H9 (cell line): ENCODE results near the gene RIMOC1. TPM values are rescaled to one million over a fixed set of nuclear protein-coding genes. Genes with fewer than 3 reads are reported as not detected.

Experiments used
- DNase-seq: peaks from one replicate; pipeline ENCODE4 v3.0.0-alpha.2; 2017
- H2AFZ ChIP-seq: one replicate; pipeline ENCODE4 v1.6.1; 2013; ENCODE audit warnings: mild to moderate bottlenecking, low read length, control low read depth, moderate library complexity
- H2AK5ac ChIP-seq: 2 replicates; pipeline ENCODE4 v1.6.1; 2013; ENCODE audit warnings: low read length, control low read depth, mixed read lengths; ENCODE audit not compliant: insufficient read length
- H2BK120ac ChIP-seq: one replicate; pipeline ENCODE4 v1.6.1; 2013; ENCODE audit warnings: low read depth, mild to moderate bottlenecking, low read length, control low read depth, inconsistent platforms; ENCODE audit not compliant: poor library complexity, severe bottlenecking
- H2BK12ac ChIP-seq: 2 replicates; pipeline ENCODE4 v1.6.1; 2013; ENCODE audit warnings: low read length, control low read depth, mixed read lengths, low read depth; ENCODE audit not compliant: insufficient read length
- H2BK15ac ChIP-seq: 2 replicates; pipeline ENCODE4 v1.6.1; 2013; ENCODE audit warnings: low read depth, low read length, control low read depth
- H2BK20ac ChIP-seq: one replicate; pipeline ENCODE4 v1.6.1; 2013; ENCODE audit warnings: low read depth, mild to moderate bottlenecking, low read length, control low read depth, inconsistent platforms; ENCODE audit not compliant: poor library complexity, severe bottlenecking
- H2BK5ac ChIP-seq: 2 replicates; pipeline ENCODE4 v1.6.1; 2013; ENCODE audit warnings: low read length, control low read depth, mixed read lengths; ENCODE audit not compliant: insufficient read length
- H3K14ac ChIP-seq: 2 replicates; pipeline ENCODE4 v1.6.1; 2013; ENCODE audit warnings: low read length, control low read depth; ENCODE audit not compliant: insufficient read depth
- H3K18ac ChIP-seq: 2 replicates; pipeline ENCODE4 v1.6.1; 2013; ENCODE audit warnings: low read depth, mild to moderate bottlenecking, mixed read lengths, low read length, control low read depth; ENCODE audit not compliant: insufficient read length
- H3K23ac ChIP-seq: 2 replicates; pipeline ENCODE4 v1.6.1; 2013; ENCODE audit warnings: low read length, control low read depth, mixed read lengths, low read depth; ENCODE audit not compliant: insufficient read length
- H3K23me2 ChIP-seq: 2 replicates; pipeline ENCODE4 v1.6.1; 2013; ENCODE audit warnings: low read depth, mild to moderate bottlenecking, mixed read lengths, low read length, control low read depth; ENCODE audit not compliant: insufficient read length, poor library complexity, severe bottlenecking
- H3K27ac ChIP-seq: 2 replicates; pipeline ENCODE4 v1.5.1; 2013; ENCODE audit warnings: low read length, control low read depth, mixed read lengths, low read depth; ENCODE audit not compliant: insufficient read length
- H3K27me3 ChIP-seq: 2 replicates; pipeline ENCODE4 v1.6.1; 2013; ENCODE audit warnings: low read length, control low read depth, inconsistent platforms; ENCODE audit not compliant: insufficient read depth
- H3K4ac ChIP-seq: 2 replicates; pipeline ENCODE4 v1.6.1; 2013; ENCODE audit warnings: low read depth, mild to moderate bottlenecking, control low read depth, inconsistent platforms, low read length, moderate library complexity
- H3K4me1 ChIP-seq: 2 replicates; pipeline ENCODE4 v1.6.1; 2013; ENCODE audit warnings: low read length, control low read depth, inconsistent platforms; ENCODE audit not compliant: insufficient read depth
- H3K4me2 ChIP-seq: 2 replicates; pipeline ENCODE4 v1.6.1; 2013; ENCODE audit warnings: low read length, control low read depth, mixed read lengths; ENCODE audit not compliant: insufficient read length, insufficient read depth
- H3K56ac ChIP-seq: 2 replicates; pipeline ENCODE4 v1.6.1; 2013; ENCODE audit warnings: low read depth, mild to moderate bottlenecking, mixed read lengths, low read length, control low read depth; ENCODE audit not compliant: insufficient read length
- H3K79me1 ChIP-seq: 2 replicates; pipeline ENCODE4 v1.6.1; 2013; ENCODE audit warnings: low read depth, mild to moderate bottlenecking, moderate library complexity, low read length, control low read depth, inconsistent platforms; ENCODE audit not compliant: insufficient read depth, poor library complexity, severe bottlenecking
- H3K79me2 ChIP-seq: 2 replicates; pipeline ENCODE4 v1.6.1; 2013; ENCODE audit warnings: low read length, control low read depth, inconsistent platforms; ENCODE audit not compliant: insufficient read depth
- H3K9ac ChIP-seq: 2 replicates; pipeline ENCODE4 v1.6.1; 2013; ENCODE audit warnings: low read length, control low read depth, mixed read lengths; ENCODE audit not compliant: insufficient read length; ENCODE audit errors: extremely low read depth
- H3K9me3 ChIP-seq: one replicate; pipeline ENCODE4 v1.6.1; 2013; ENCODE audit warnings: low read depth, low read length, inconsistent platforms; ENCODE audit not compliant: control insufficient read depth
- H3T11ph ChIP-seq: one replicate; pipeline ENCODE4 v1.6.1; 2013; ENCODE audit warnings: mild to moderate bottlenecking, low read length, control low read depth, inconsistent platforms
- H4K20me1 ChIP-seq: one replicate; pipeline ENCODE4 v1.6.1; 2013; ENCODE audit not compliant: control insufficient read depth, insufficient read length, insufficient read depth
- H4K5ac ChIP-seq: 2 replicates; pipeline ENCODE4 v1.6.1; 2013; ENCODE audit warnings: low read depth, mild to moderate bottlenecking, mixed read lengths, low read length, control low read depth; ENCODE audit not compliant: insufficient read length
- H4K8ac ChIP-seq: replicated peaks from 2 replicates; pipeline ENCODE4 v1.6.1; 2013; ENCODE audit warnings: low read length, control low read depth, mixed read lengths, low read depth; ENCODE audit not compliant: insufficient read length
- H4K91ac ChIP-seq: 2 replicates; pipeline ENCODE4 v1.6.1; 2013; ENCODE audit warnings: low read depth, mild to moderate bottlenecking, moderate library complexity, mixed read lengths, low read length, control low read depth; ENCODE audit not compliant: insufficient read length
- H3K27ac Mint-ChIP-seq, 3 experiments: 2 replicates in 2 of 3; 3 replicates in 1 of 3; pipeline ENCODE4 v1.8.0; 2020 to 2021; ENCODE audit warnings: mixed read lengths in 3 of 3, mild to moderate bottlenecking in 1 of 3, moderate library complexity in 1 of 3
- H3K27me3 Mint-ChIP-seq: 2 replicates; pipeline ENCODE4 v1.8.0; 2021; ENCODE audit warnings: low read depth, mild to moderate bottlenecking, moderate library complexity, mixed read lengths
- H3K36me3 Mint-ChIP-seq, 3 experiments: 2 replicates in 2 of 3; 3 replicates in 1 of 3; pipeline ENCODE4 v1.8.0; 2020 to 2021; ENCODE audit warnings: low read depth in 3 of 3, mixed read lengths in 3 of 3; ENCODE audit not compliant: insufficient read depth in 1 of 3
- H3K4me1 Mint-ChIP-seq, 2 experiments: 2 replicates each; pipeline ENCODE4 v1.8.0; 2020; ENCODE audit warnings: mixed read lengths in 2 of 2
- H3K4me3 Mint-ChIP-seq, 2 experiments: 2 replicates in 1 of 2; 3 replicates in 1 of 2; pipeline ENCODE4 v1.8.0; 2020 to 2021; ENCODE audit warnings: mild to moderate bottlenecking in 2 of 2, mixed read lengths in 2 of 2, moderate library complexity in 1 of 2
- H3K9me3 Mint-ChIP-seq, 2 experiments: 2 replicates in 1 of 2; 3 replicates in 1 of 2; pipeline ENCODE4 v1.8.0; 2020; ENCODE audit warnings: mild to moderate bottlenecking in 2 of 2, mixed read lengths in 2 of 2, moderate library complexity in 1 of 2
- WGBS: extraction: QIAGEN DNeasy Blood & Tissue Kit; methylation state at CpG from one replicate; pipeline ENCODE4 v1.1.7; 2013; ENCODE audit warnings: missing lambda C conversion rate, low lambda C conversion rate, mixed read lengths; ENCODE audit not compliant: insufficient read length; ENCODE audit errors: extremely low coverage; 5-methylcytosine and 5-hydroxymethylcytosine counted together
- total RNA-seq: library from RNA; stranded (reverse); gene quantifications from 2 replicates; pipeline ENCODE4 v1.2.1, GENCODE V29; 2021
- TF ChIP-seq, protein P1 (sequence below): fragments of 200-600 bp; sonication (generic); conservative IDR thresholded peaks from 3 replicates; pipeline ENCODE4 v1.8.0; 2021; ENCODE audit warnings: antibody characterized with exemption, mild to moderate bottlenecking

Gene RIMOC1
- total RNA-seq, 1 experiment from 2014 or later: 43.3 TPM

DNA sequence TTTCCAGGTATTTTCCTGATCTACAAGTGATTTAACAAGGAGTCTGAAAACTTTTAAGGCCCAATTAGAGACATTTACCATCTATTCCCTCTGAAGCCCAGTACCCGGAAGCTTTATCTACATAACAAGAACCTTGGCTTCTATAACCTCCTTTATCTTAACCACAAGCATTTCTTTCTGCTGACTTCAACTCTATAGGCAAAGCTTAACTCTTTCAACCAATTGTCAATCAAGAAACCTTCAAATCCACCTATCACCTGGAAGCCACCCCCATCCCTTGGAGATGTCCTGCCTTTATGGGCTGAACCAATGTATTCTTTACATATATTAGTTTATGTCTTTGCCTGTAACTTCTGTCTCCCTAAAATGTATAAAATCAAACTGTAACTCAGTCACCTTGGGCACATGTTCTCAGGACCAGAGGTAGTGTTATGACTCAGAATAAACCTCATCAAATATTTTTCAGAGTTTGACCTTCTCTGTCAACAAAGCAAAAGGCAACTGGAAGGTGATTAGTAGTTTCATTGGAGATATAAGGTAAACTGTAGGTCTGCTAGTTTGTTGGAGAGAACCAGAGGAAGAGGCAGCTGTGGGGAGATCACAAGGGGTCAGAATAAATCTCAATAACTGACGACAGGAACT is 13.0 kb upstream of the RIMOC1 start:
- Histone ChIP-seq H3K9ac (no peak overlapping the region), H2AFZ (no peak overlapping the region), H3K79me1 (no peaks in the 10 kb centered on the region), H3K23me2 (no peaks in the 10 kb centered on the region), H3K56ac (no peak overlapping the region), H3K9me3 (no peaks in the 10 kb centered on the region), H3K4me1 (no peaks in the 10 kb centered on the region), H3K27me3 (no peaks in the 10 kb centered on the region), H2BK5ac (no peak overlapping the region), H2AK5ac (no peak overlapping the region), H4K20me1 (no peaks in the 10 kb centered on the region), H2BK120ac (no peak overlapping the region), H2BK15ac (no peak overlapping the region), H3T11ph (no peak overlapping the region), H3K79me2 (no peaks in the 10 kb centered on the region), H3K18ac (no peak overlapping the region), H2BK12ac (no peak overlapping the region), H3K23ac (no peak overlapping the region), H2BK20ac (no peak overlapping the region), H4K91ac (no peak overlapping the region), H3K4ac (no peak overlapping the region), H3K27ac (no peak overlapping the region), H4K8ac (no peak overlapping the region), H3K14ac (no peak overlapping the region), H4K5ac (no peak overlapping the region), H3K4me2 (no peak overlapping the region)
- Mint-ChIP-seq H3K4me1 (peaks cover 8 to 10% of the 10 kb centered on the region in 2 experiments), H3K36me3 (peaks cover 4 to 7% (median 5%) of the 10 kb centered on the region in 3 experiments; a peak in 2 of 7 replicates), H3K9me3 (peaks cover 10 to 24% of the 10 kb centered on the region in 2 experiments), H3K4me3 (no peak overlapping the region), H3K27ac (no peak overlapping the region), H3K27me3 (peaks cover 12% of the 10 kb centered on the region)
- WGBS: no CpG with 5 or more reads among the region's 2 CpGs
- TF ChIP-seq, protein P1, sequence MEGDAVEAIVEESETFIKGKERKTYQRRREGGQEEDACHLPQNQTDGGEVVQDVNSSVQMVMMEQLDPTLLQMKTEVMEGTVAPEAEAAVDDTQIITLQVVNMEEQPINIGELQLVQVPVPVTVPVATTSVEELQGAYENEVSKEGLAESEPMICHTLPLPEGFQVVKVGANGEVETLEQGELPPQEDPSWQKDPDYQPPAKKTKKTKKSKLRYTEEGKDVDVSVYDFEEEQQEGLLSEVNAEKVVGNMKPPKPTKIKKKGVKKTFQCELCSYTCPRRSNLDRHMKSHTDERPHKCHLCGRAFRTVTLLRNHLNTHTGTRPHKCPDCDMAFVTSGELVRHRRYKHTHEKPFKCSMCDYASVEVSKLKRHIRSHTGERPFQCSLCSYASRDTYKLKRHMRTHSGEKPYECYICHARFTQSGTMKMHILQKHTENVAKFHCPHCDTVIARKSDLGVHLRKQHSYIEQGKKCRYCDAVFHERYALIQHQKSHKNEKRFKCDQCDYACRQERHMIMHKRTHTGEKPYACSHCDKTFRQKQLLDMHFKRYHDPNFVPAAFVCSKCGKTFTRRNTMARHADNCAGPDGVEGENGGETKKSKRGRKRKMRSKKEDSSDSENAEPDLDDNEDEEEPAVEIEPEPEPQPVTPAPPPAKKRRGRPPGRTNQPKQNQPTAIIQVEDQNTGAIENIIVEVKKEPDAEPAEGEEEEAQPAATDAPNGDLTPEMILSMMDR: no peak
- DNase-seq: no peak
